Measurements from ENCODE around the gene RNASEL.

Gene RNASEL

DNA sequence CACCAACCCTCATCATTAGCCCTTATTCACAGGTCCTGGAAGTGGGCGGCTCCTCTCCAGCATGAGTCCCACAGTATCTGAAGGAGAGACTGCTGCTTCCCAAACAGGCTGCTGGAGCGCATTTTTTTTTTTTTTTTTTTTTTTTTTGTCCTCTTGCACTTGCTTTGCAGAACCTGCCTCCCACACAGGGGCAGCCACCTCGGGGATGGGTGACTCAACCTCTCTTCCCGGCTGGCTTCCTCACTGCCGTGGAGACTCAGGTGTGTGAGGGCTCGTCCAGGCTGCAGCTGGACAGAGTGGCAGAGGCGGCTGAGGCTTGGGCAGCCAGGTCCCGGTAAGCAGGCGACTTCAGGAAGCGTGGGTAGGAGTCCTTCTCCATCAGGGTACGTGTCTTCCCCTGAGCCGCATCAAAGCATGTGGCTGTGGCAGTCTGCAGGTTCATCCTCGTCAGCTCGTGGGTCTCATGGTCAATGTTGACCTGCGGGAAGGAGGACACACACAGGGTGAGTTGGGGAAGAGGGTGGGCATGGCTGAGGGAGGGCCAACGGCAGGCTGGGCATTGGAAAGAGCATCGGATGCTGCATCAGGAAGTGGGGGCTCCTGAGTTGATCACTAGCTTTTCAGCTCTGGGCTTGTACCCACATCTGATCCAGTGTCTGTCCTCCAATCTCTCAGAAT, 11.1 kb upstream of the RNASEL start:
- no peak for DNase-seq

DNA sequence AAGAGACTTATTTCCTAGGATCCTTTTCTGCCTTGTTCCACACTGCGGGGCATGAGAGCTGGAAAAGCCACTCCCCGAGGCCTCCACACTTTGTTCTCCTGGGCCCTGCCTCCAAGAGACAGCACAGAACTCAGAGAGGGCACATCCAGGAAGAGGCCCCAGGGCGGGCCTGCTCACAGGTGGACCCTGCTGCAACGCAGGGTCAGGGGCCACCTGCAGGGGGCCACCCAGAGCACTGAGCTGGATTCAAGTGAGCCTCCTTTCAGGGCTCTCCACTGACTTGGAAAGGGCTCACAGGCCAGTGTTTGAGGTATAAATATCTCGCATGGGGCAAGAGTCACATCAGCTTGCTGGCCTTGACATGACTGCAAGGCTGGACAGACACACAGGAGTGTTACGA, 10.3 kb upstream of the RNASEL start:
- DNase-seq = no peak

- DNase-seq = no peak
Observed at GRCh38 chr1:182598296-182598695, 9.2 kb upstream of the RNASEL start.

- DNase-seq = no peak
Observed at GRCh38 chr1:182596934-182597333, 7.9 kb upstream of the RNASEL start.

DNA sequence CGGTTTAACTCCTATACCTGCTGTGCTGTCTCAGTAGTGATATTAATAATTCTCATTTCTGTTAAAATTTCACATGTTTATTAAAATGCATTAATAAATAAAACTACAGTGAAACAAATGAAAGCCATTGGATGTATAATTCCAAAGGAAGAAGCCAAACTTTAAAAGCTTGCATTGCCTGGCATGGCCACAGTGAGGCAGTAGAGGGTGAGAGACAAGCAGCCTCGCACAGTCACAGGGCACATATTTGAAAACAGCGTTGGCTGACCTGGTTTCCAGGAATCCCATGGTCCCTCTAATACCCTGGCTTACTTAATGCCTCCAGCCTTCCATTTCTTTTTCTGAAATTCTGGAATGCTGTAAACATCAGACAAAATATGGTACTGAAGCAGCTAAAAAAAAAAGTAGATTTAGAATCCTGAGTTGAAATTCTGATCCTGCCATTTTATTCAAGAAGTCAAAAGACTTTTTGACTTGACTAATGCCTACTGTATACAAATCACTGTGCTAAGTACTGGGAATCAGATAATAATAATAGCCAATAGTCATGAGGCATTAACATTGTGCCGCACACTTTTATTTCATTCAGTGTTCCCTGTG, 6.7 kb upstream of the RNASEL start:
- peak; percentile 39 for DNase-seq

GRCh38 chr1:182589931-182590330, 875 bp upstream of the RNASEL start:
- no peak for DNase-seq

- no peak for DNase-seq
Observed at GRCh38 chr1:182589520-182589919, 464 bp upstream of the RNASEL start.

DNA sequence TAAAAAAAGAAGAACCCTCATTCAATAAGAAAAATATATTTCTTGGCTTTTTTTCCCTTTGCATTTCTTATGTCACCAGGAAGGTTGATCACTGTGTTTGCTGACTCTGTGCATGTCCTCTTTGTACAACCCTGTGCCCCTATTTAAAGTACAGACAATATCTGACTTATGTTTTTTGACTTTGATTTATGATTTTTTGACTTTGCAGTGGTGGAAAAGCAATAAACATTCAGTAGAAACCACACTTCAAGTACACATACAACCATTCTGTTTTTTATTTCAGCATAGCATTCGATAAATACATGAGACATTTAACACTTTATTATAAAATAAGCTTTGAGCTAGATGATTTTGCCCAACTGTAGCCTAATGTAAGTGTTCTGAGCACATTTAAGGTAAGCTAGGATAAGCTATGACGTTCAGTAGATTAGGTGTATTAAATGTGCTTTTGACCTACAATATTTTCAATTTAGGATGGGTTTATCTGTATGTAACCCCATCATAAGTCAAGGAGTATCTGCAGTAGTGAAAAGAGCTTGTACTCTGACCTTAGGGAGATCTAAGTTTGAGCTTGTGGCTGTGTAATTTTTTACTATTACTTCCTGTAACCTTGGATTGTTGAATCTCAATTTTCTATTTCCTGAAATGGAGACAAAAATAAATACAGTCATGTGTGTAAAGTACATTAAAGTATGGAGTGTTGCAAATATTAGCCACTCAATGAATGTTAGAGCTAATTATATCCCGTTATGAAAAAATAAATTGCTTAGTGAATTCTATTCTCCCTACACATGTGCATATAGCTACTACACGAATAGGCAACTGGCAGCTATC, 1.2 kb downstream of the RNASEL start:
- DNase-seq = no peak

- DNase-seq = no peak
Observed at GRCh38 chr1:182587093-182587492, 2.0 kb downstream of the RNASEL start.

DNA sequence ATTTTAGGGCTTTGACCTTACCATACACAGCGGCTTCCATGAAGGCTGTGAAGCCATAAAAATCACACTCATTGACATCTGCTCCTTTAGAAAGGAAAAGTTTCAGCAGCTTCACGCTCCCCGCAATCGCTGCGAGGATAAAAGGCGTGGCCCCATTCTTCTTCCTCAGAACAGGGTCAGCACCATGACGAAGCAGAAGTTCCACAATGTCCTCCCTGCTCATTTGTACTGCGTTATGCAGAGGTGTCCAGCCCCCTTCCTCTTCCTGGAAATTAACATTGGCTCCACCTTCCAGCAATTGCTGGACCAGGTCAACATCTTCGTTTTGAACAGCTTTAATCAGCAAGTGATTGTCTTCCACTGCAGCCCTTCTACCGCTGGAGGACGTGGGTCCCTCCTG, 2.7 kb downstream of the RNASEL start:
- DNase-seq = no peak

GRCh38 chr1:182584746-182585145, 4.3 kb downstream of the RNASEL start:
- no peak for DNase-seq

DNA sequence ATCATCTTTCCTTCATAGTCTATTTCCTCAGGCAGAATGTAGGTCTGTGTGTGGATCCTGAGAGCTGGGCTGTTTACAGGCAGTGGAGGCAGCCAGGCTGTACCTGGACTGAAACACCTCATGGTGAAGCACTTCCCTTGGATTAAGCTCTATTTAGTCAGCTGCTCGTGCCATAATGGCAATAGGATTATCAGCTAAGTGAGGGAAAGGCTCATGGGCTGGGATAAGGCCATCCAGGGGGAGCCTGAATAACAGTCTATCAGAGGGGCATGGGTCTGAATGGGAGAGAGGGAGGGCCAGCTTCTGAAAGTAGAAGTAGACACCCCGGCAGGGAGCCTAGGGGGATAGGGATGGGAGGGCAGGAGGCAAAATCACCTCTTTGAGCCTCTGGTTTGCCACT, 8.3 kb downstream of the RNASEL start:
- no peak for DNase-seq

GRCh38 chr1:182575540-182576149, 13.4 kb downstream of the RNASEL start:
- DNase-seq = no peak

- DNase-seq = no peak
Observed at GRCh38 chr1:182574156-182574555, 14.9 kb downstream of the RNASEL start.

DNA sequence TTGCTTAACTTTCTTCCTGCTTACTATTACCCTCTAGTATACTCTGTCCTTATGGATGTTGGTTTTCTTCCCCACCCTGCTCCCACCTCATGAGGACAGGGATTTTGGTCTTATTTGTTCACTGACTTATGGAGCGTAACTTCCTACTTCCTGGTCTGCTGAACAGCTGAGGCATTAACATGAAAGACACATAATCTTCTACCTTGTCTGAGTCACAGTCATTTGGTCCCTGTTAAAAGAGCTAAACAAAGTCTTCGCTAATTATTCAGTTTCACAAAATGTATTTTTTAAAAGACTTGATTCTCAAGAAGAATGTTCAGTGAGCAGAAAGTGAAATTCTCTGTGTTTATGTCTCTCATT, 18.5 kb downstream of the RNASEL start:
- DNase-seq = no peak

GRCh38 chr1:182569939-182570610, 19.0 kb downstream of the RNASEL start:
- DNase-seq = no peak

DNA sequence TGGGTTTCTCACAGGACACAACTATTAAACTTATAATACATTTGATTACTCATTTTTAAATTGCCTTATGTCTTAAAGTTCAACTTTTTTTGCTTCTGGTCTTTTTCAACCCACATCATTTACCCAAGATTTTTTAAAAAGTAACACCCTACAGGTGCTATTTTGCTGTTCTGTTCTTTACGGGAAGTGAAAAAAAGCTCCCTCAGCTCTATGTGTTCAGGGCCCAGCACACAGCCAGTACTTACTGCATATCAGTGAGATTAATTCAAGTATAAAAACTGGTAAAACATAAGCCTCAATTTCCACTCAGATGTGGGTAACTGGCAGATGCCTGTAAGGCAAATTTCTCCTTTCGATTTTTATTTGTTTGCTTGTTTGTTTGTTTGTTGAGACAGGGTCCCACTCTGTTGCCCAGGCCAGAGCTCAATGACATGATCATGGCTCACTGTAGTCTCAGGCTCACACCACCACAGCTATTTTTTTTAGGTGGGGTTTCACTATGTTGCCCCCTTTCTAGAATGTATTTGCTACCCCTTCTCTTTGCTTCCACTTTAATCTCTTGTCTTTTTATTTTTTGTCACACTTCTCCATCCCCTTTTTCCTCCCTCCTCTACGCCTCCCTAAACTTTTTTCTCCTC, 20.3 kb downstream of the RNASEL start:
- DNase-seq = no peak

DNA sequence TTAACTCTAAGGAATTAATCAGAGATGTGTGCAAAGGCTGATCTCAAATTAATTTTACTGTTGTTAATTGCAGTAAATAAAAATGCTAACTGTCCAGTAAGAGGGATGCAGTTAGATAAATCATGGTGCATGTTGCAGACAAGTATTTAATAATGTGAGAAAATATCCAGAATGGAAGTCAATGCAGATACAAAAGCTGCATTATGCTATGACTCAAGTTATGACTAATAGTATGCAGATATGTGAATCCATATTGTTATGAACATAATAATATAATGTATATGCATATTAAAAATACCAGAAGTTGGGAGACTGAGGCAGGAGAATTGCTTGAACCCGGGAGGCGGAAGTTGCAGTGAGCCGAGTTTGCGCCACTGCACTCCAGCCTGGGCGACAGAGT, 21.4 kb downstream of the RNASEL start:
- DNase-seq = no peak

DNA sequence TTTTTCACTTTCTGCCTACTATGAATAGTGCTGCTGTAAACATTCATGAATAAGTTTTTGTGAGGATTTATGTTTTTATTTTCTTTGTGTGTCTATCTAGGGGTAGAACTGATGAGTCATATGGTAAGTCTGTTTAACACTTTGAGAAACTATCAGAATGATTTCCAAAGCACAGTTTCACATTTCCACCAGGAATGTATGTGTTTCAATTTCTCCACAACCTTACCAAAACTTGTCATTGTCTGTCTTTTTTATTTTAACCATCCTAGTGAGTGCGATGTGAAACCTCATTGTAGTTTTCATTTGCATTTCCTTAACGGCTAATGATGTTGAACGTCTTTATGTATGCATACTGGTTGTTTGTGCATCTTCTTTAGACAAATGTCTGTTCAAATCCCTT, 23.5 kb downstream of the RNASEL start:
- DNase-seq = no peak

GRCh38 chr1:182564406-182565004, 24.6 kb downstream of the RNASEL start:
- no peak for DNase-seq

DNA sequence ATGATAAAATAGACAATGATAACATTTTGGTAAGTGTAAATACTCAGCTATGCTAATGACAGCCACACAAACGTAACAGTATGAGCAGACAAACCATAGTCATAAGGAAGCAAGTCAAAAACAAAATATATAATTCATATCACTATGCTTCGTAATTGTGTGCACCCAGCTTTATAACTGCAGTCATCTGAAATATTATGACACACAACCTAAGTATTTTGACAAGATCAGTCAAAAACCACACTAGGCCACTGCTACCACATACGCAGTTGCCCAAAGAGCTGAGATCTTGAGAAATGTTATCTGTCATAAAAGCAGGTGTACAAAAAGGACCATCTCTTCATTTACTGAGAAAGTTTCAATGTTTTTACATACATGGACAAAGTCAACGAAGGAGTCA, 26.0 kb downstream of the RNASEL start:
- no peak for DNase-seq

DNA sequence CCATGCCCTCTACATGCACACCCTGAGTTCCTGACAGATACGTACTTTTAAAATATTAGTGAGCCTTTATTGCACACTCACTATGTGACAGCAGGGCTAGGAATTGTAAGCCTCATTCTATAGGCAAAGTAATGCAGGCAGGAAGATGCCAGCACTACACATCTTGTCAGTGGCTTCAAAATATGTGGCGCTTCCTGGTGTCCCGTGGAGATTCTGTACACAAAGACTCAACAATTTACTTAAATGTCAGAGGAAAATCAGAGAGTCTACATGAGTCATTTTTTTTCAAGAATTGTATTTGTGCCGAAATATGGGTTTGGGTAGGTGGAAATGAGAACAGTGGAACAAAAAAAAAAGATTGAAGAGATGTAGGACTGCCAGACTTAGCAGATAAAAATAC, 27.6 kb downstream of the RNASEL start:
- no peak for DNase-seq

All from NCI-H1105 treated with DMSO at 0.1 percent for 48 hours (cell line).